ENCODE data around the gene ARF1.

Gene ARF1

DNA sequence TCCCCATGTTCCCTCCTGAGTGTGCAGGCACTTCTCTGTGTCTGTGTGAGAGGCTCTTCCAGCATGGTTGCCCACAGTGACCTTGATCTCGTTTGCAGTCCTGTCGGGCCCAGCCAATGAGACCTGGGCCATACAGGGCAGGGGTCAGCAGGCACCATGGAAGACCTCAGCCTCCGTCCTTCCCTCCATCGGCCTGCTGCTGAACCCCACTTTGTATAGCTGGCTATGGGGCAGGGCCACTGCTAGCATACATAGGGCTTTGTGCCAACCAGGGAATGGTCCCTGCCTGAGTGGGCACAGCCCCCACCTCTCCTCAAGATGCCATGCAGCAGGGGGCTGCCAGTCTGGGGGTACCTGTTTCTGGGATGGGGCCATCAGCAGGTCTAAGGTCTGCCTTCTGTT lies 16.8 kb downstream of the ARF1 start:
- no peak overlapping the region for H3K27ac Mint-ChIP-seq
- no peaks in the 10 kb centered on the region for H3K27me3 Mint-ChIP-seq (ENCODE audit: low read depth)
- no peak overlapping the region for H3K4me3 Mint-ChIP-seq
- H3K36me3 Mint-ChIP-seq (ENCODE audit: low read depth), result peaks cover 57% of the 10 kb centered on the region
- H3K9me3 Mint-ChIP-seq, result peaks cover 13% of the 10 kb centered on the region
- TF ChIP-seq, protein P1, sequence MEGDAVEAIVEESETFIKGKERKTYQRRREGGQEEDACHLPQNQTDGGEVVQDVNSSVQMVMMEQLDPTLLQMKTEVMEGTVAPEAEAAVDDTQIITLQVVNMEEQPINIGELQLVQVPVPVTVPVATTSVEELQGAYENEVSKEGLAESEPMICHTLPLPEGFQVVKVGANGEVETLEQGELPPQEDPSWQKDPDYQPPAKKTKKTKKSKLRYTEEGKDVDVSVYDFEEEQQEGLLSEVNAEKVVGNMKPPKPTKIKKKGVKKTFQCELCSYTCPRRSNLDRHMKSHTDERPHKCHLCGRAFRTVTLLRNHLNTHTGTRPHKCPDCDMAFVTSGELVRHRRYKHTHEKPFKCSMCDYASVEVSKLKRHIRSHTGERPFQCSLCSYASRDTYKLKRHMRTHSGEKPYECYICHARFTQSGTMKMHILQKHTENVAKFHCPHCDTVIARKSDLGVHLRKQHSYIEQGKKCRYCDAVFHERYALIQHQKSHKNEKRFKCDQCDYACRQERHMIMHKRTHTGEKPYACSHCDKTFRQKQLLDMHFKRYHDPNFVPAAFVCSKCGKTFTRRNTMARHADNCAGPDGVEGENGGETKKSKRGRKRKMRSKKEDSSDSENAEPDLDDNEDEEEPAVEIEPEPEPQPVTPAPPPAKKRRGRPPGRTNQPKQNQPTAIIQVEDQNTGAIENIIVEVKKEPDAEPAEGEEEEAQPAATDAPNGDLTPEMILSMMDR (IDR thresholded peaks at IDR 0.05; ENCODE audit: unreplicated experiment in 3 of 3), result no peak
- peaks cover 20% of the 10 kb centered on the region for H3K4me1 Mint-ChIP-seq

DNA sequence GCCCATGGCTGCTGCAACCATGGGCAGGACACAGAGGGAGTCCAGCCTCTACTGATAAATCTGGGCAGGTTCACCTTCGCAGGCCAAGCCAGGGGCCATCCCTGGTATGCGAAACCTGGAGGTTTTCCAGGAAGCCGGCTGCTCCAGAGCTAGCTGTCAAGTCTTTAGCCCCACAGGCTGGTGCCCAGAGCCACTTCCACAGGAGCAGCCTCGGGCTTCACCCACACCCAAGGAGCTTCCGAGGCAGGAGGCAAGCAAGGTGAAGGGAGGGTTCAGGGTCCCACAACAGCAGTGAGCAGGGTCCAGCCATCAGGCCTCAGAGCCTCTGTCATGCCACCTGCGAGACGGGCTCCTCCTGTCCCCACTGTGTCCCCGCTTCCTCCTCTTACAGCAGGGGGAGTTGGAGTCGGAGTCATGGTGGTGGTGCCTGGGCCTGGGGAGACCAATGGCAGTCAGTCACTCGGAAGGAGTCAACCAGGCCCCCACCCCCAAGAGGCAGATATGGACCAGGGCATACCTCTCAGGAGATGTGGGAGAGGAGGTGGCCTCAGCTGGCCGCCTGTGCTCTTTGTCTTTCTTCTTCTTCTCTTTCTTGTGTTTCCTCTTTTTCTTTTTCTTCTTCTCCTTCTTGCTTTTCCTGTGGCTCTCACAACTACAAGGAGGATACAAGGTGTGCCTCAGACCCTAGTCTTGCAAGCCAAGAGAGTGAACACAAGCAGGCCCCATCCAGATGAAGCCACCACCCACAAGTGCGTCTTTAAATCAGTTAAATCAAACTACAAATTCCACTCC lies 18.5 kb downstream of the ARF1 start:
- H3K4me3 Mint-ChIP-seq, result peak overlapping the region; percentile 75 to 85 (median 82)
- H3K4me1 Mint-ChIP-seq, result peaks cover 11% of the 10 kb centered on the region
- H3K36me3 Mint-ChIP-seq (ENCODE audit: low read depth), result peaks cover 40% of the 10 kb centered on the region
- H3K9me3 Mint-ChIP-seq, result no peaks in the 10 kb centered on the region
- peak overlapping the region in 2 of 3 experiments; percentile 27 to 43 for H3K27ac Mint-ChIP-seq
- TF ChIP-seq, protein P1 (IDR thresholded peaks at IDR 0.05; ENCODE audit: unreplicated experiment in 3 of 3), result no peak
- H3K27me3 Mint-ChIP-seq (ENCODE audit: low read depth), result no peaks in the 10 kb centered on the region

DNA sequence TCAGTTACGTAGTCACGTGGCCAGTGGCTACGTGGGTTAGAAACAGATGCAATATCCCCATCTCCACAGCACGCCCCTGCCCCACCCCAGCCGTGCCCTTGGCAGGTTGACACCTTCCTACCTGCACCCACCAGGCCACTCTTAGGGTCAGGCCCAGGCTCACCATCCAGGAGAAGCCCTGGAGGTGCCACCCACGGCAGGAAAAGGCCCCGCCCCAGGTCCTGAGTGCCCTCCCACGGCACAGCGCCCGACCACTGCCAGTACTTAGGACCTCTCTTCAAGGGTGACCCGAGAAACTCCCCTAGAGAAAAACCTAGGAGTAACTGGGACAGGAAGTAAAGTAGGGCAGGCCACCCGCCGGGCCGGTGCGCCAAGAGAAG lies 19.1 kb downstream of the ARF1 start:
- Mint-ChIP-seq H3K4me1 (peaks cover 11% of the 10 kb centered on the region), H3K27me3 (ENCODE audit: low read depth) (no peaks in the 10 kb centered on the region), H3K27ac (peak overlapping the region in 2 of 3 experiments; percentile 27 to 43), H3K36me3 (ENCODE audit: low read depth) (peaks cover 38% of the 10 kb centered on the region), H3K9me3 (no peaks in the 10 kb centered on the region), H3K4me3 (peak overlapping the region; percentile 75 to 85 (median 82))
- TF ChIP-seq, protein P1 (IDR thresholded peaks at IDR 0.05; ENCODE audit: unreplicated experiment in 3 of 3), result no peak

DNA sequence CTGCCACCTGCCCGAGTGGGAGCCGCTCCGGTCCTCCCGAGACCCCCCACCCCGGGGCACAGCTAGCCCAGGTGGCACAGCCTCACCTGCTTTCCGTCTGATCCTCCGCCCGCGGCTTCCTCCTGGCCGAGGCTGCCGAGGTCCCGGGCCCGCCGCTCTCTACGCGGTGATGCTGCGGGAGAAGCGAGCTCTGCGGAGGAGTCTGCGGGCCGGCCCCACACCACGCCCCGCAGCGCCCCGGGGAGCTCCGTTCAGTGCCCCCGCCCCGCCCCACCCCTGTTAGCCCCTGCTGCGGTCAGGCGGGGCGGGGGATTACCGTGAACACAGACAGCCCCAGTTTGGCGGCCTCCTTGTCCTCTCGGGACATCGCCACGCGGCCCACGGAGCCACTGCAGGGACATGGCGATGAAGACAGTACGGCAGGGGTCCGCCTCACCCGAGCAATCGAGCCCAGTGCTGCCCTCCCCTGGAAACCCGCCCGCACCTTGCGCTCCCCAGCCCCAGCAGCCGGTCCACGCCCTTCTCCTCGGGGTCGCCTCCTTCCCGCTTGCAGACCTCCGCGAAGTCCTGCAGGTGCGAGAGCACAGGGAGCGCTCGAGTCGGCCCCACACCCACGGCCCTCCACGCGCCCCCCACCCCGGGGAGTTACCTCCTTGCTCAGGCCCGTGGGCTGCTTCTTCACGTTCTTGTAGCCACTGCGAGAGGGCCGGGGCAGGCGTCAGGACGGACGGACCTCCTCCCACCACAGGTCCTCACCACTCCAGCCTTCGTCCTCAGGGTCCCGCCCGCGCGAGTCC lies 19.7 kb downstream of the ARF1 start:
- TF ChIP-seq, protein P1 (IDR thresholded peaks at IDR 0.05; ENCODE audit: unreplicated experiment in 3 of 3), result no peak
- H3K36me3 Mint-ChIP-seq (ENCODE audit: low read depth), result peaks cover 39% of the 10 kb centered on the region
- no peaks in the 10 kb centered on the region for H3K9me3 Mint-ChIP-seq
- H3K27me3 Mint-ChIP-seq (ENCODE audit: low read depth), result no peaks in the 10 kb centered on the region
- no peak overlapping the region for H3K27ac Mint-ChIP-seq
- peaks cover 11% of the 10 kb centered on the region for H3K4me1 Mint-ChIP-seq
- H3K4me3 Mint-ChIP-seq, result peak overlapping the region; percentile 75 to 85 (median 82)

DNA sequence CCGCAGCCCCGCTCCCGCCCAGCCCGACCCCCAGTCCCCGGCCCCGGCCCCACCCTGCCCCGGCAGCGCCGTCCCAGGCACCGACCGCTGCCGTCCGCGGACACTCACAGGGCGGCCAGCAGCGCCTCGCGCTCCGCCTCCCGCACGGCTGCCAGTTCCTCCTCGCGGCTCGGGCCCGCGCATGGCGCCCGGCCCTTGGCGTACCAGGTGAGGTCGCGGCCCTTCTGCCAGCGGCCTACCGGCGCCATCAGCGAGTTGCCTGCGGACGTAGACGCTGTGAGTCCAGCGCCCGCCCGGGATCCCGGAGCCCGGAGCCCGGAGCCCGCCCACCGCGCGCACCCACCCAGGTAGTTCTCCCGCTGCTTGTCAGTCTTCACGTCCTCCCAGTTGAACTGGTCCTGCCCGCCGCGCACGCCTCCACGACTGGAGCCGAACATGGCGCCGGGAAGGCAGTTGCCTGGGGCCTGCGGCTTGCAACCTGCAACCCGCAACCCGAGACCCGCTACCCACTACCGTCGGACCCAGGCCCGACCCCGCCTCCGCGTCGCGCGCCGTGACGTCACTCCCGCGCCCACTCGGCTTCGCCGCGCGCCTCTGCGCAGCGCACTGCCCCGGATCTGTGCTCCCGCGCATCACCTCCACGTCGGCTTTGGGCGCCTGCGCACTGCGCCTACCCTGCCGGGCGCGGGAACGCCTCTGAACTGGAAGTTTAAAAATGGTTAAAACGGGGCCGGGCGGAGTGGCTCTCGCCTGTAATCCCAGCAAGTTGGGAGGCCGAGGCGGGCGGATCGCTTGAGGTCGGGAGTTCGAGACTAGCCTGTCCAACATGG lies 20.5 kb downstream of the ARF1 start, which contains the start of gene C1orf35:
TSS of gene C1orf35 (minus strand) at position 535 of the 830 bp plus-strand sequence. CDS start at position 437, 98 bp downstream.
- Mint-ChIP-seq H3K9me3 (no peaks in the 10 kb centered on the region), H3K4me1 (peaks cover 11% of the 10 kb centered on the region), H3K27ac (peak within 1 kb of the TSS; percentile 81 to 94 (median 93)), H3K27me3 (ENCODE audit: low read depth) (no peaks in the 10 kb centered on the region), H3K36me3 (ENCODE audit: low read depth) (peaks cover 31% of the 10 kb centered on the region), H3K4me3 (peak within 1 kb of the TSS; percentile 93 to 95 (median 93))
- TF ChIP-seq, protein P1 (IDR thresholded peaks at IDR 0.05; ENCODE audit: unreplicated experiment in 3 of 3), result no peak

Measured in nephron (organoid).